Ovary (tissue), 3 donors: ENCODE data around the gene EFNA3.

Source experiments
- CTCF ChIP-seq, 3 donors: fragments of 450-650 bp in 2 of 3; fragments of 200-600 bp in 1 of 3; IDR thresholded peaks; one replicate each; pipeline versions ENCODE4 v1.5.1 to v1.8.0; 2016 to 2022; ENCODE audit warnings: antibody characterized with exemption in 3 of 3, mild to moderate bottlenecking in 1 of 3
- EP300 ChIP-seq: sonication (generic); formaldehyde crosslinking; IDR thresholded peaks from one replicate; pipeline ENCODE4 v1.6.1; 2017; ENCODE audit warnings: antibody characterized with exemption
- POLR2A ChIP-seq: fragments of 450-650 bp; IDR thresholded peaks from one replicate; pipeline ENCODE4 v1.6.1; 2017; ENCODE audit warnings: antibody characterized with exemption, mild to moderate bottlenecking, moderate library complexity
- donor health status: DM: no; HTN: no; CAD: no.

- TF ChIP-seq POLR2A (no peak), CTCF (IDR thresholded peaks at IDR 0.05) (no peak), EP300 (no peak)
Measured at GRCh38 chr1:155043301-155043702, 35.3 kb upstream of the EFNA3 start.
